GM21723 (cell line): ENCODE results near the gene BPIFB4.
"Not testable (repeated sequence)": the region's sequence is repeated elsewhere in the genome, so short reads cannot be mapped to it uniquely, and the experiment has no call there.

Experiments
- ATAC-seq: cut with Tn5 transposase; IDR thresholded peaks from one replicate; pipeline ENCODE4 v1.9.1; 2021; ENCODE audit warnings: mild to moderate bottlenecking, moderate library complexity; ENCODE audit not compliant: unreplicated experiment

BPIFB4 gene

GRCh38 chr20:33112547-33113386 lies 33.3 kb downstream of the BPIFB4 start:
- no peak for ATAC-seq

GRCh38 chr20:33113387-33113908 lies 34.0 kb downstream of the BPIFB4 start:
- no peak for ATAC-seq

- ATAC-seq = not testable (repeated sequence)
These were observed 36.1 kb downstream of the BPIFB4 start for GRCh38 chr20:33115501-33115900.

GRCh38 chr20:33119725-33120720 lies 40.6 kb downstream of the BPIFB4 start:
- no peak for ATAC-seq

- no peak for ATAC-seq
These were observed 41.5 kb downstream of the BPIFB4 start for GRCh38 chr20:33120934-33121333.

GRCh38 chr20:33122297-33122696 lies 42.9 kb downstream of the BPIFB4 start:
- ATAC-seq = not testable (repeated sequence)

GRCh38 chr20:33124261-33124660 lies 44.8 kb downstream of the BPIFB4 start:
- no peak for ATAC-seq

GRCh38 chr20:33124994-33125393 lies 45.6 kb downstream of the BPIFB4 start:
- no peak for ATAC-seq

- ATAC-seq = no peak
These were observed 46.5 kb downstream of the BPIFB4 start for GRCh38 chr20:33125983-33126382.

- ATAC-seq = no peak
These were observed 48.1 kb downstream of the BPIFB4 start for GRCh38 chr20:33127422-33128097.

- no peak for ATAC-seq
These were observed 51.2 kb downstream of the BPIFB4 start for GRCh38 chr20:33130568-33131061.

- ATAC-seq = no peak
These were observed 52.6 kb downstream of the BPIFB4 start for GRCh38 chr20:33131949-33132473.

GRCh38 chr20:33132513-33133372 lies 53.3 kb downstream of the BPIFB4 start:
- ATAC-seq = no peak

- ATAC-seq = no peak
These were observed 54.0 kb downstream of the BPIFB4 start for GRCh38 chr20:33133373-33133941.

GRCh38 chr20:33137195-33137594 lies 57.8 kb downstream of the BPIFB4 start:
- no peak for ATAC-seq

GRCh38 chr20:33139467-33139866 lies 60.0 kb downstream of the BPIFB4 start:
- ATAC-seq = no peak

GRCh38 chr20:33145521-33145920 lies 66.1 kb downstream of the BPIFB4 start:
- ATAC-seq = no peak

- no peak for ATAC-seq
These were observed 67.9 kb downstream of the BPIFB4 start for GRCh38 chr20:33147299-33147698.

- ATAC-seq = no peak
These were observed 68.6 kb downstream of the BPIFB4 start for GRCh38 chr20:33148040-33148439.
